GM19397 (cell line): ENCODE results near the gene SIK3.

ENCODE experiments used
- ATAC-seq: cut with Tn5 transposase; IDR thresholded peaks from one replicate; pipeline ENCODE4 v1.9.1; 2021; ENCODE audit warnings: mild to moderate bottlenecking, moderate library complexity; ENCODE audit not compliant: unreplicated experiment

SIK3 gene

DNA sequence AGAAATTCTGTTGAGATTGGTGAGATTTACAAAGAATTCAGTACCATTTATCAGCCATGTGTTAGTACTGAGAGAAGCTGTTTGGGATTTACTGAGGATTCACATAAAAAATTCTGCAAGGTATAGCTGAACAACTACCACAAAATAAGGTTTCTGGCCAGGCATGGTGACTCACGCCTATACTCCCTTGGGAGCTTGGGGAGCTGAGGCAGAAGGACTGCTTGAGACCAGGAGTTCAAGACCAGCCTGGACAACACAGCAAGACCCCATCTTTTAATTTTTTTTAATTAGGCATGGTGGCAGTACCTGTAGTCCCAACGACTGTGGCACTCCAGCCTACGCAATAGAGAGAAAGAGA, 86.7 kb downstream of the SIK3 start:
- no peak for ATAC-seq

DNA sequence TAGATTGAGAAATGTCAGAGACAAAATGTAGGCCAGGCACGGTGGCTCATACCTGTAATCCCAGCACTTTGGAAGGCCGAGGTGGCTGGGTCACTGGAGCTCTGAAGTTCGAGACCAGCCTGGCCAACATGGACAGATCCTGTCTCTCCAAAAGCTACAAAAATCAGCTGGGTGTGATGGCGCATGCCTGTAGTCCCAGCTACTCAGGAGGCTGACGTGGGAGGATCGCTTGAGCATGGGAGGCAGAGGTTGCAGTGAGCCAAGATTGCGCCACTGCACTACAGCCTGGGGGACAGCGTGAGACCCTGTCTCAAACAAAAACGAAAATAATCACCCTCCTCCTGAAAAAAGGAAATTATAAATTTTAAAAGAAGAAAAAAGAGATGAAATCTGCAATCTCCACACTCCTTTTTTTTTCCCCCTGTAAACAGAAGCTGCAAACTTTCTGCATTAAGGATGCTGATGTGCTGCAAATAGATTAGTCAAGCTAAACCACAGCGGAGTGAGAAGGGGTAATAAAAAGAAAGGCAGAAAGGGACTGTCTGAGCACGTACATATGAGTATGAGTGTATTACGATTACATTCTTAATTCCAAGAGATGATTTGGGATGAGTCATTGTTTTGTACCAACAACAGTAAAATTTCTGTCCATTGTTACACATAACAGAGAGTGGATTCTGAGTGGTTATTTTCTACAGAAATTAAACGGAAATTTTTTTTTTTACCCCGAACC, 87.3 kb downstream of the SIK3 start:
- no peak for ATAC-seq

DNA sequence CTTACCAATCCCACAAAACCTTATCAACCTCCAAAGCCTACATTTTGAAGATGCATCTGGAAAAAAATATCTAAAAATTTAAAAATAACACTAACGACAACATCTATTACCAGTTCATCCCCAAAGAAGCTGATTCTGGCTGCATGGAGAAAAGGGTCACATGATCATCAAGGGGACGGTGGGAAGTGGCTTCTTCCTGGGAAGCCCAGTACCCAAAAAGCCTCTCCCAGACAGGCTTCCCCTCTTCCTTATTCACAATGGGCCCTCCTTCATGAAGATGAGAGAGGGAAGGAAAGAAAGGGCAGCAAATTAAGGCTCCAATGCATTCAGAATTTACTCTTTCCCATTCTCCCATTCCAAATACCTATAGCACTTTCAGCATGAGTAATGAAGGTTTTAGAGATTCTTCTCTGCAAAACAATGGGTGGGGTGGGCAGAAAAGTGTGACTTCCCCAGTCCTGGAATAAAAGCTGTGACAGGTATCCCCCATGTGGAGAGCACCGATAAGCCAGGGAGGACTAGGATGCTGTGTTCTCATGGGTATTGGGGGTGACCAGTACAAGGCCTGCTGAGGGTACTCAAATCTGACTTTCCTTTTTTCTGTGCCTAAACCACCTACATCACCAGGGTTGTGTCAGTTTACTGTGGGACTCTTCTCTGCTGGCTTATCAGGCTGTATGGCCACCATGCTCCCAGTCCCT, 88.2 kb downstream of the SIK3 start:
- no peak for ATAC-seq

DNA sequence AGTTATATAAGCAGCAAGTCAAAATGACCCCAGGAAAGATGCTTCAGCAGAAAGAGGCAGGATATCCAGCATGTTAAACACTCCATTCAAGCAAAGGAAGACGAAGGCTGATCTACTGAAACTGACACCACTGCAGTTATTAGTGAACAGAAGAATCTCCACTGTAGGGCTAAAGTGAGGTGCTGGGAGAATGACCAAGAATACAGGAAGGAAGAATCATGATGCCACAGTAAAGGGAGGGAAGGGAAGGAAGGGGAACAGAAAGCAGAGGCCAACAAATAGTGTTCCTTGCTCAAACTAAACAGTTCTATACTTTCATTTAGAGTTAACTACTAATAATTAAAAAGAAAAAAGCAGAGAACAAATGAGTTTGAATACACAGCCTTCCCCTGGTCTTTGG, 92.5 kb downstream of the SIK3 start:
- no peak for ATAC-seq

DNA sequence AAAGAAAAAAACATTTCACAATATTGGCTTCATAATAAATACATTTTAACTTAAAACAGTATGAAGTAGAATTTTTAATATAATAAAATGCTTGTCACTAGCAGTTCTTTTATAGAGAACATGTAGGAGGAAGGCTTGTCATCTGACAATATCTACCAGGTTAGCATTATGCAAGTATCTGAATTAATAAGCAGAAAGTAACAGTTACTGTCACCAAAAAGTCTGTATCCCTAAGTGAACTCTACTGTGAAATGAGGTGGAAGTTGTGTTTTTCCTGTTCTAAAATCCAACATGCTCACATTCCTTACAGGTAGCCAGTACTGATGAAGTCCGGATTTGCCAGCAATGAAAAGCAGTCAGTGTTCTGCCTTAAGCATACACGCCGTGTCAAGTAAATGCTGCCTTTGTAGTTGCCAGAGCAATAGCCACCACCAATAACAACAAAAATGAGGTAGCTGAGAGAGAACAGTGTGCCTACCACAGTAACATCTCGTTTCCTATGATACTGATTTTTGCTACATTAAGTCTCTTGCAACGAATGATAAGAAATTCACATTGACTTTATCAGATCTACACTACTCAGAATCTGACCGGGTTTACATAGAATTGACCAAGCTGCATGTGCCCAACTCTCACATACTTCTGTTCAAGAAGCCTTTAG, 95.5 kb downstream of the SIK3 start:
- ATAC-seq = no peak

DNA sequence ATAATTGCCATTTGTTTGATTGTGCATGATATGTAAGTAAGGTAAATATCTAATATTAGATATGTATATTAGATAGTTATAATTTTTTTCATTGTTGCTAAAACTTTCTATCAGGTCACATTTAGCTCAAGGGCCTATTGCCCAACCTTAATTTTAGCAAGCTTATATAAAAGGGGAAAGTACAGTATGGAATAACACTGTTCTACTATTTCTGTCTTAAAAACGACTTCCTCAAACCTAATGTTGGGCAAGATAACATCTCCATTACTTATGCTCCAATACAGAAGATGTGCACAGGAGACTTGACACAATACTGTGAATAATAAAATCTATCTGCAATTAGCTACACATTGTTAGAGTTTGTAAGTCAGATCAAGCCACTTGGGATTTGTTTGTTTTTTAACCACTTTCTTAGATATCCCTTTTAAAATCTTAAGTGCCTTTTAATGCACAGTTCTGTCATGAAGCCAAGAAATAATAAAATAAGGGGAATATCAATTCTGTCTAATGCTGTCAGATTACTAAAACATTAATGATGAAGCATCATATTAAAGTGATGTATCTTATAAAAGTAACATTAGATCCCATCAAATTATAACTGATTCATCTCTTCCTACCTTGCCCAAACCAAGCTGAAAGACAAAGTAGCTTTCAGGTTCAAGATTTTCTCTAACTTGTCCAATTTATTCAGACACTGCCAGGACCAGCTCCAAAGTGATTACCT, 98.1 kb downstream of the SIK3 start:
- ATAC-seq = no peak

DNA sequence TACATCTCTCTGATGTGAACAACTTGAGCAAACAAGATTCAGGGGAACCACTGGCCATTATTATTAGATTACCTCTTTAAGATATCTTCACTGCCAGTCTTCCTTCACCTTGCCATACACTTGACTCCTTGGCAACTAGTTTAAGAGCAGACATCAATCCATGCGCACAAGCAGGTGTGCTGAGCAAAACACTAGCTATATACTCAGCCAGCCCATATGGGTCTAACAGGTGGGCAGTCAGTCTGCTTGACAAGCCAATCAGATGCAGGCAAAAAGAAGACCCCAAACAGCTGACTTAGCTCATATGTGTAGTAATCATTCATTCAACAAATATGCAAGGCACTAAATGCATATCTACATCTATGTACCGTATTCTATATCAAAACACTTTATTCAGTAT, 101.2 kb downstream of the SIK3 start:
- no peak for ATAC-seq

DNA sequence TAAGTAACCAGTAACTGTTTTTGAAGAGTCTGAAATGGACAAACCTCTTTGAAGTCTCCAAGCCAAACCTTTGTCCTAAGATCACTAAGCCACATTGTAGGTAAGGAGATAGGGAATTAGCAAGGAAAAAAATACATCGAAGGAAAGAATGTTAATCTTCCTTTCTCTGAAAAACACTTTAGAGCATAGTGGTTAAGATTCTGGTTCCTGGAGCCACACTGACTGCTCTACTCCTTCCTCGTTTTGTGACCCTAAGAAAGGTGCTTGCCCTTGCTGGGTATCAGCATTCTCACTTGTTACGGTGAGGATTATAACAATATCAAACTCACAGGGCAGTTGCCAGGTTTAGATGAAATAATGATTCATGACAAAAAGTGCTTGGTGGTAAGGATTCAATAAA, 104.0 kb downstream of the SIK3 start:
- ATAC-seq = no peak

DNA sequence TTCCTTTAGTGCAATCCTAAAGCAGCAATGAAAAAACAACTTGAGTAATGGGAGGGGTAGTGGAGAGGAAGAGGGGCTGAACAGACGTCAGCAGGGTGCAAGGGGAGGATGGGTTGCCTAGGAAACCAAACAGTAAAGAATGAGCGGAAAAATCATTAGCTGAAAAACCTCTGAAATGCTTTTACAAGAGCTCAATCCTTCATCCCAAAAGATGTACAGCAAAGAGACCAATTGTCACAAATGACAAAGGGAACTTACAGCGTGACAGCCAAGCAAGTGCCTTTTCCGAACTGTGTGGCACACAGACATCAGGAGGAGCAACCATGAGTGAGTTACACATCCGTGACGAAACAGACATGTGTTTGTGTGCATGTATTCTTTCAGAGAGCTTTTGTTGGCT, 104.6 kb downstream of the SIK3 start:
- ATAC-seq = no peak

DNA sequence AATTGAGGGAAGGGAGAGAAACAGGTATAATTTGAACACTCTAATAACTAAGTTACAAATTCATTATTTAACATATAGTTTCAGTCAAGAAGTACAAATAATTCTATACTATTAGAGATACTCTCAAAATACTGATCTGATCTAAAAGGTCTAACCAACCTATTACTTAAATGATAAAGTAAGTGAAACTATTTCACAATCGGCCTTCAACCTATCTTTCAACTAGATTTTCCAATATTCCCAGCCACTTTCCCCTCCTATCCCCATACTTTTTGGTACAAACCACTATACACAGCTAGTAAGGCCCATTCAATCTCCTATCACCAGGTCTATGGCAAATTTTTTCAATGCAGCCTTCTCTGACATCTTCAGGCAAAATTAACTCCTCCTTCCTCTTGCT, 106.7 kb downstream of the SIK3 start:
- ATAC-seq = no peak

DNA sequence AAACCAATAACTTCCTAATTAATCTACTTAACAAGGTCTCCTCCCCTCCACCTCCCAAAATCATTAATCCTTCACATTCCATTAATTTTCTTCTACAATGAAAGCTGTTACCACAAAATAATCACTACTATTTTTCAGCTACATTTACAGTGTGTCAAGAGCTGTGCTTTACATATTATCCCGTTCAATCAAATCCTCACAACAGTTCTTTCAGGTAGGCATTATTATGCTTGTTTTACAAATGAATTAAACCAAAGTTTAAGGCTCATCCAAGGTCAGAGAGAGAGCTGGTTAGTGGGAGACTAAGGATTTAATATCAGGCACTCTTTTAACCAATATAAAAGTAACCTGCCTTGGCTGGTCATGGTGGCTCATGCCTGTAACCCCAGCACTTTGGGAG, 107.4 kb downstream of the SIK3 start:
- ATAC-seq = no peak

DNA sequence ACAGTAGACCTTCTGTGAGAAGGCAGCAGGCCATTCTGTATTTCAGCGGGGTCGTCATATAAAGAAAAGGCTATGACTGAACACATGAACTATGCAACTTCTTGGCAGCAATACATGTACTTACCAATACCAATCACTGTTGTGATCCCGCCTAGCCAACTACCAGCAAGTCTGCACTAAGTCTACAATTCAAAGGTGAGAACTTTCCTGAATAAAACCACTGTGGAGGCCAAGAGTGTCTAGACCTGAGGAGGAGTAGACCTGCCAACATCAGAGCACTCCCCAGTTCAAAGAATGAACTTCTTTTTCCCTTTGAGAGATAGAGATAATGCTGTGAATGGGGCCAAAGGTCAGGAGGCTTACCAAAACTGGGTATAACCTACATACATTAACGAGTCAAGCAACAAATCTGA, 108.2 kb downstream of the SIK3 start:
- ATAC-seq = no peak

DNA sequence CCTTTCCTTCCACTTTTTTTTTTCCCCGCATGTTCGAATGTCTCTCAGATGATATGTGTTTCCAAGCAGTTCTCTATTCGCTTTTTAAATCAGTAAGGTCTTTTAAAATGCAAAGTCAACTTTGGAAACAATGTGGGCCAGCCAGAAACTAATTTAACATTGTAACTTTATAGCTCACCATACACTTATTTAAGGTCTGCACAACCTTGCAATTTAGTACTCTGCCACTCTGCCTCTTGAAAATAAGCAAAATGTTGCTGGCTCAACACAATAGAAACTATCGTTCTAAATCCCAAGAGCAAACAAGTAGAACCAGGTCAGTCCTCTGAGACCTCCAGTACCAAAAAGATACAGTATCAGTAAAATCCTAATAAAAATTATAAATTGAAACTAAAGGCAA, 109.0 kb downstream of the SIK3 start:
- no peak for ATAC-seq

DNA sequence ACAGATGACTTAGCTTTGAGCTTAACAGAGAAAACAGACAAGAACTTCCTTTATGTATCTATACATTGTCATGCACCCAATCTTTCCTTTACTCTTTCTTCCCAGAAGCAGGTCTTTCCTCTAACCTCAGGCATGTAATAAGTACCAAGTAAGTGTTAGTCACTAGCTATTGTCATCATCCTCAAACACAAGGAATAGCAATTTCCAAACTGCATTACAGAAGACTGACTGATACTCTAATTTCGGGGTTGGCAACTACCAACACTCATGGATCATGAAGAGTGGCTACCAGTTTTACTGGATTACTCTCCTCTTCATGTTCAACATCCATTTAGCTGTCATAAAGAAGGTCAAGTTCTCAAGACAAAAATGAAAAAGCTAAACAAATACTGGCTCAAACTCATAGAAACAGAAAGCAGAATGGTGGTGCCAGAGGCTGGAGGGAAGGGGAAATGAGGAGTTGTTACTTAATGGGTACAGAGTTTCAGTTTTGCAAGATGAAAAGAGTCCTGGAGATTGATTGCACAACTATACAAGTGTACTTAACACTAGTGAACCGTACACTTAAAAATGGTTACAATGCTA, 111.6 kb downstream of the SIK3 start:
- peak; percentile 63 for ATAC-seq

DNA sequence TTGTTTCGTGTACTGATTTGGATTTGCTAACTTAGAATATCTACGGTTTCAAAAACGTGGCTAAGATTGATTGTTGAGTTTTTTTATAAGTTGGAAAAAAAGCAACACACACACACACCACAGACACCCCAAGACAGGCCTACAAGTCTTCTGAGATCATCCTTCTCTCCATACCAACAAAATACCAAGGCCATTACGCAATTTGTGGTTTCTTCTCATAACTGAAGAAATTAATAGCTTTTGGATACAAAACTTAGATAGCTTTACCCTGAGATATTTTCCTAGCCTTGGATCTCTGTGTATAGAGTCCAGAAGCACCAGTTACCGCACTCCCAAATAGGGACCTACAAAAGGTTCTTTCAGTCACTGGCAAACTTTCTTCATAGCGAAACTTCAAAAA, 113.6 kb downstream of the SIK3 start:
- no peak for ATAC-seq

DNA sequence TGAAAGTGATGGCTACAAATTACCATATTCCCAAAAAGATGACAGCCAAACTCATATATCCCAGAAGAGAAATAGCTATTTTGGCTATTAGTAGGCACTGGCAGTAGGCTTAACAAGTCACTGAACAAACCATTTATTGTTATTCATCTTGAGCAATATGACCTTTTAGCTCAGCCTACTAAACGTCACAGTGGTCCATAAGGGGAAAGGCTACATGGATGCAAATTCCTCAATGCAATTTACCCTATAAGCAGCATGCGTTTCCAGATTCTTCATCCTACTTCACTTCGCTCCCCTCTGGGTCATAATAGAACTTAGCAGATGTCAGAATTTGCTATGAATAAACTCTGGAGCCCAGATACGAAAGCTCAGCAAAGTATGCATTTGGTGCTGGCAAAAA, 114.0 kb downstream of the SIK3 start:
- no peak for ATAC-seq

DNA sequence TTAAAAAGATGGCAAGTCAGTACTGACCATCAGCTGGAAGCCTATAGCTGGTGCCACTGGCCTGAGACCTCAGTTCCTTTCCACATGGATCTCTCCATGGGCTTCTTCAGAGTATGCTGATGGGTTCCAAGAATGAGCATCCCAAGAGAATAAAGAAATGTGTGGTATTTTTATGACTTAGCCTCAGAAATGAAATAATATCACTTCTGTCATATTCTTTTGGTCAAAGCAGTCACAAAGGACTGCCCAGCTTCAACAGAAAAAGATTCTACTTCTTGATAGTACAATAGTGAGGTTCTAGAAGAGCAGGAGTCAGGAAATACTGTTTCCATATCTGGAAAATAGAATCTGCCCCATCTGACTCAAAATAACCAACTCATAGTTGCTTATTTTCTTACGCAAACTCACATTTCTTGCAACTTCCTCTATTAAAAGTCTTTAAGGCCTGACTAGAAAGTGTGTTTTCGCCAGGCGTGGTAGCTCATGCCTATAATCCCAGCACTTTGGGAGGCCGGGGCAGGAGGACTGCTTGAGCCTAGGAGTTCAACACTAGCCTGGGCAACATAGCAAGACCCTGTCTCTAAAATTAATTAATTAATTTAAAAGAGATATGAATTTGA, 116.9 kb downstream of the SIK3 start:
- no peak for ATAC-seq

DNA sequence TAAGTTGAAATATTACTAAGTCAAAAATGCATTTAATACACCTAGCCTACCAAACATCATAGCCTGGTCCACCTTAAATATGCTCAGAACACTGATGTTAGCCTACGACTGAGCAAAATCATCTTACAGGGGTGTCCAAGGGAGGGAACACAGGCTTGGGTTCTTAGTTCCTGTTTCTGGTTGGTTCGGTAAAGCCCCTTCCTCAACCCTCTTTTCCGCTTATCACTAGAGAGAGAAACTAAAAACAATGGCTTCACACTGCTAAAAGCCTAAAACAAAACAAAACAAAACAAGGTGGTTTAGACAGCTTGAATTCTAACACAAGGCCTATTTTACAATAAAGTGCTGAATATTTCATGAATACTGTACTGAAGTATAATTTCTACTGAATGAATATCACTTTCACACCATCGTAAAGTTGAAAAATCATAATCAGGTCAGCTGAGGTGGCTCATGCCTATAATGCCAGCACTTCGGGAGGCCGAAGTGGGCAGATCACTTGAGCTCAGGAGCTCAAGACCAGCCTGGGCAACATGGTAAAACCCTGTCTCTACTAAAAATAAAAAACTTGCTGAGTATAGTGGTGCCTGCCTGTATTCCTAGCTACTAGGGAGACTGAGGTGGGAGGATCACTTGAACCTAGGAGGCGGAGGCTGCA, 118.0 kb downstream of the SIK3 start:
- peak; percentile 90 for ATAC-seq

DNA sequence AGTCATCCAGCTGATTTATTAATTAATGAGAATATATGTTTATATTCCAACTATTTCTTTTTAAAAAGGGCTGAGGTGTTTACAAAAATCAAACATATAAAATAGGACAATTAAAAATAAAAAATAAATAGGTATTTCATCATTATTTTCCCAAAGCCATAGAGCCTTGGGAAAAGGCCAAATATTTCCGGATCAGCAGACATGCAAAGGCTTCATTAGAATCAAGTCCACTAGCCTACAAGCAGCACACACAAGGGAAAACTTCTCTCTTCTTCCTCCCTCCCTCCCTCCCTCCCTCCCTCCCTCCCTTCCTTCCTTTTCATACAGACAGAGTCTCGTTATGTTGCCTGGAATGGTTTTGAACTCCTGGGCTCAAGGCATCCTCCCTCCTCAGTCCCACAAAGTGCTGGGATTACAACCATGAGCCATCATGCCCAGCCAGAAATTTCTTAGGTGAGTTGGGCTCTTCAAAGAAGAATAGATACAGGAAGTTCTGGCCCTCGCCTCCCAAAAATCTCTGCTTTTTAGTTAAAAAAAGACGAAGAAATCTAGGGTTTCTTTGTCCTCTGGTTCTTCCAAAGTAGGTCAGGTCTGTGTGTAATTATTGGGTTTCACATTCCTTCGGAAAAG, 121.2 kb downstream of the SIK3 start:
- no peak for ATAC-seq

DNA sequence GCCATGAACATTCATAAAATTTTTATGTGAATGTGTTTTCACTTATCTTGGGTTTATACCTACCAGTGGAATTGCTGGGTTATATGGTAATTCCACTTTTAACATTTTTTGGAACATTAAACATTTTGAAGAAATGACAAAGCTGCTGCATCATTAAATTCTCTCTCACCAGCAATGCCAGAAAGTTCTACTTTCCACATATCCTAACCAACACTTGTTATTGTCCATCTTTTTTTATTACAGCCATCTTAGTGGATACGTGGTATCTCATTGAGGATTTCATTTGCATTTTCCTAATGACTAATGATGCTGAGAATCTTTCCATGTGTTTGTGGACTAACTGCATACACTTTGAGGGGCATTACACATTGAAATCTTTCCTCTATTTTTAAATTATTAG, 122.6 kb downstream of the SIK3 start:
- ATAC-seq = no peak
